Measurements from ENCODE around the gene PIK3C2B.

GRCh38 chr1:204454476-204454875 is 40.1 kb downstream of the PIK3C2B start:
- no peak for TF ChIP-seq JUN (IDR thresholded peaks at IDR 0.05; ENCODE audit: low read depth, low read length)
- TF ChIP-seq CTCF (IDR thresholded peaks at IDR 0.05; ENCODE audit: control extremely low read depth in 1 of 3, insufficient read depth in 1 of 3, low read depth in 1 of 3, low read length in 3 of 3): no peak
- no peak for TF ChIP-seq TEAD4 (IDR thresholded peaks at IDR 0.05; ENCODE audit: low read depth, low read length)
- TF ChIP-seq E2F6 (IDR thresholded peaks at IDR 0.05): no peak
